Activated CD8-positive, alpha-beta T cell treated with anti-CD3 and anti-CD28 coated beads for 36 hours (primary cell): ENCODE data around the gene NDUFB5. TPM values are rescaled to one million over a fixed set of nuclear protein-coding genes. Genes with fewer than 3 reads are reported as not detected.

Experiments
- ATAC-seq: fragments of 200-7000 bp; cut with Tn5 transposase; one replicate; pipeline ENCODE4 v1.10.0; 2021; ENCODE audit warnings: mild to moderate bottlenecking, moderate library complexity
- CTCF ChIA-PET: fragments of 350-600 bp; sonication (Branson Sonifier 250); formaldehyde crosslinking; loops from one replicate; lab custom pipeline; 2021; ENCODE audit warnings: antibody characterized with exemption; lab: Charles Lee
- POLR2A ChIA-PET: fragments of 350-600 bp; sonication (Branson Sonifier 250); formaldehyde crosslinking; loops from one replicate; lab custom pipeline; 2021; ENCODE audit warnings: antibody characterized with exemption; lab: Charles Lee
- DNase-seq: peaks from one replicate; pipeline ENCODE4 v3.0.0-alpha.2; 2020
- H3K27ac Mint-ChIP-seq: one replicate; pipeline ENCODE4 v1.8.0; 2021; ENCODE audit warnings: mild to moderate bottlenecking, mixed read lengths
- H3K27me3 Mint-ChIP-seq: one replicate; pipeline ENCODE4 v1.8.0; 2021; ENCODE audit warnings: mixed read lengths
- H3K36me3 Mint-ChIP-seq: one replicate; pipeline ENCODE4 v1.8.0; 2021; ENCODE audit warnings: low read depth, mixed read lengths
- H3K4me1 Mint-ChIP-seq: one replicate; pipeline ENCODE4 v1.8.0; 2021; ENCODE audit warnings: low read depth, mixed read lengths
- H3K4me3 Mint-ChIP-seq: one replicate; pipeline ENCODE4 v1.8.0; 2021; ENCODE audit warnings: mild to moderate bottlenecking, moderate library complexity, mixed read lengths
- H3K9me3 Mint-ChIP-seq: one replicate; pipeline ENCODE4 v1.8.0; 2021; ENCODE audit warnings: mixed read lengths
- CTCF ChIP-seq: fragments of 200-600 bp; IDR thresholded peaks from one replicate; pipeline ENCODE4 v1.8.0; 2022; ENCODE audit warnings: antibody characterized with exemption, mild to moderate bottlenecking
- intact Hi-C: fragments of 100-400 bp; cut with micrococcal nuclease; formaldehyde crosslinking; loops from one replicate; pipeline ENCODE4 v1.10.0; 2022
- total RNA-seq, 2 experiments: library from RNA; stranded (reverse); gene quantifications; one replicate each; pipeline ENCODE4 v1.2.3, GENCODE V29; 2021

Gene NDUFB5
- total RNA-seq, 2 experiments from 2014 or later: 110 to 113 TPM

- intact Hi-C loops: no loop called here
- Mint-ChIP-seq H3K4me3 (no peak overlapping the region), H3K4me1 (peaks cover 10% of the 10 kb centered on the region), H3K9me3 (no peaks in the 10 kb centered on the region), H3K27me3 (no peaks in the 10 kb centered on the region), H3K36me3 (no peaks in the 10 kb centered on the region), H3K27ac (no peak overlapping the region)
- CTCF ChIA-PET: no interaction called here
- TF ChIP-seq CTCF: no peak
- ATAC-seq (no peak), DNase-seq (no peak)
- POLR2A ChIA-PET: no interaction called here
Observed at GRCh38 chr3:179646177-179646576, 41.6 kb downstream of the NDUFB5 start.

- TF ChIP-seq CTCF: no peak
- H3K27ac Mint-ChIP-seq: peak overlapping the region; percentile 69
- CTCF ChIA-PET: interaction anchor here (0.9 kb wide), 1 partner anchor 41 kb away, joined by 3 read pairs; no protein-coding TSS in a partner anchor
Observed at GRCh38 chr3:179651687-179652446, 47.3 kb downstream of the NDUFB5 start.

GRCh38 chr3:179652447-179653095, 48.0 kb downstream of the NDUFB5 start, which contains the start of gene USP13:
Gene USP13 (plus strand): TSS chr3:179653040. CDS start chr3:179653226, 186 bp downstream.
- Mint-ChIP-seq H3K27ac (peak within 1 kb of the TSS; percentile 93), H3K27me3 (peaks cover 10% of the 10 kb centered on the region), H3K9me3 (no peaks in the 10 kb centered on the region), H3K36me3 (peaks cover 6% of the 10 kb centered on the region), H3K4me1 (peaks cover 20% of the 10 kb centered on the region), H3K4me3 (peak within 1 kb of the TSS; percentile 95)
- DNase-seq (peak; percentile 78), ATAC-seq (peak; percentile 62)
- POLR2A ChIA-PET: interaction anchor here (0.6 to 1.9 kb wide), 5 partner anchors 10 to 69 kb away, joined by 3 to 11 read pairs (median 3); partner anchors contain the start of gene NDUFB5
- intact Hi-C loops: loop anchor here (5.0 kb wide), 1 partner anchor 50 kb away; the partner anchor contains the start of genes MRPL47 and NDUFB5
- no peak for TF ChIP-seq CTCF
- CTCF ChIA-PET: interaction anchor here (0.9 to 1.0 kb wide), 2 partner anchors 40 to 46 kb away, joined by 3 read pairs; no protein-coding TSS in a partner anchor

More at GRCh38 chr3:179651687-179652446, 47.3 kb downstream of the NDUFB5 start:
- H3K4me3 Mint-ChIP-seq: peak overlapping the region; percentile 95
- DNase-seq (no peak), ATAC-seq (no peak)
- peaks cover 20% of the 10 kb centered on the region for H3K4me1 Mint-ChIP-seq
- POLR2A ChIA-PET: interaction anchor here (1.2 kb wide), 1 partner anchor 47 kb away, joined by 3 read pairs; the partner anchor contains the start of gene NDUFB5
- peaks cover 6% of the 10 kb centered on the region for H3K36me3 Mint-ChIP-seq
- H3K27me3 Mint-ChIP-seq: peaks cover 10% of the 10 kb centered on the region
- H3K9me3 Mint-ChIP-seq: no peaks in the 10 kb centered on the region
- intact Hi-C loops: loop anchor here (5.0 kb wide), 1 partner anchor 50 kb away; the partner anchor contains the start of genes MRPL47 and NDUFB5

- no peak for TF ChIP-seq CTCF
- H3K36me3 Mint-ChIP-seq: peaks cover 6% of the 10 kb centered on the region
- POLR2A ChIA-PET: interaction anchor here (0.6 to 1.9 kb wide), 7 partner anchors 9 to 70 kb away, joined by 3 to 11 read pairs (median 3); partner anchors contain the start of gene NDUFB5
- H3K4me3 Mint-ChIP-seq: peak overlapping the region; percentile 95
- H3K4me1 Mint-ChIP-seq: peaks cover 20% of the 10 kb centered on the region
- H3K27me3 Mint-ChIP-seq: peaks cover 10% of the 10 kb centered on the region
- ATAC-seq: peak; percentile 70
- DNase-seq: peak; percentile 68
- intact Hi-C loops: loop anchor here (5.0 kb wide), 1 partner anchor 51 kb away; the partner anchor contains the start of genes MRPL47 and NDUFB5
- CTCF ChIA-PET: interaction anchor here (1.0 to 1.7 kb wide), 2 partner anchors 9 to 46 kb away, joined by 3 to 6 read pairs; no protein-coding TSS in a partner anchor
- H3K9me3 Mint-ChIP-seq: no peaks in the 10 kb centered on the region
- peak overlapping the region; percentile 93 for H3K27ac Mint-ChIP-seq
Observed at GRCh38 chr3:179653096-179653797, 48.7 kb downstream of the NDUFB5 start.
